OCI-M2 (cell line): Measurements from ENCODE around the gene ID1.
A peak's percentile ranks its signal among the peaks of the same experiment; 100 is the strongest.
"Not testable (repeated sequence)": the region's sequence is repeated elsewhere in the genome, so short reads cannot be mapped to it uniquely, and the experiment has no call there.

Experiments used
- DNase-seq: peaks from one replicate; lab custom pipeline; 2025; ENCODE audit not compliant: unreplicated experiment; lab: John Stamatoyannopoulos, UW

Gene ID1

DNA sequence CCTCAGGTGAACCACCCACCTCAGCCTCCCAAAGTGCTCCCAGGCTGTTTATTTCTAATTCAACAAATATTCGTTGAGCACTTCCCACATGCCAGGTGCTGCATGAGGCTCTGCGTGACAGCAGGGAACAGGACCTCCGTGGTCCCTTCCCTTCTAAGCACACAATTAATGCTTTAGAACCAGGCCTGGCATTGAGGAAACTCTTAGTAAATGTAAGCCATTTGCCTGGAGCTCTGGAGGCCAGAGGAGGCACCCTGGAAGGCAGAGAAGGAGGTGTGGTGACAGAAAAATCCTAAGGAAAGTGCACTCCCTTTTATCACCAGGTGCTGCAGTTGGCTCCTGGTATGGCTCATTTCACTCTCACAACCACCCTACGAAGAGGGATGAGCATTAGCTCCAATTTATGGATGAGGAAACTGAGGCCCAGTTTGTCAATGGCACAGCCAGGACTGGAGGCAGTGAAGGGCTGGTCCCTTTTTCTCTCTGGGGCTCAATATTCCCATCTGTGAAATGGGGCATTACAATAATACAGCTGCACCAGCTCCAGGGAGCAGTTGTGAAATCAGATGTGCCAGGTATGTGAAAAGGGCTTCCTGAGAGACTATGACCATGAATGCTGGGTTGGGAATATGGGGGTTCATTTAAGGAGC lies 8.1 kb upstream of the ID1 start:
- DNase-seq, result no peak

DNA sequence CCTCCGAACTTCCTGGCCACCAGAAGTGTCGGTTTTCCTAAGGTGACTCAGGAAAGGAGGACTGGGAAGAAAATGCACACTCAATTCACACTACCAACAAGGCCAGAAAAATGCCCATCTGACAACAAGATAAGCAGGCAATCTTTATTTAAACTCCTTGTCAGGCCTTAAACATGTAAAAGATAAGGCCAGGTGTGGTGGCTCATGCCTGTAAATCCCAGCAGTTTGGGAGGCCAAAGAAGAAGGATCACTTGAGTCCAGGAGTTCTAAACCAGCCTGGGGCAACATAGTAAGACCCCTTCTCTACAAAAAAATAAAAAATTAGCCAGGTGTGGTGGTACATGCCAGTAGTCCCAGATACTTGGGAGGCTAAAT lies 7.6 kb upstream of the ID1 start:
- DNase-seq, result no peak

DNA sequence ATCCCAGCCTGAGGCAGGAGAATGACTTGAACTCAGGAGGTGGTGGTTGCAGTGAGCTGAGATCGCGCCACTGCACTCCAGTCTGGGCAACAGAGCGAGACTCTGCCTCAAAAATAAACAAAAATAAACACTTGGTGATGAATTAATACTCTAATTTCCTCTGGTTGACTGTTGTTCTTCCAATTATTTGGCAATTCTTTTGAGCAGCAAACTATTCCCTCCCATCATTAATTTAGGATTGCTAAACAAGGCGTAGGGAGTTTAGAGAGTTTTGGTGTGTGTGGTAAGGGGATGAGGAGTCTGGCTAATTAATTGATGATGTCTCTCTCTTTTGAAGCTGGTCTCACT lies 2.7 kb upstream of the ID1 start:
- DNase-seq, result no peak

DNA sequence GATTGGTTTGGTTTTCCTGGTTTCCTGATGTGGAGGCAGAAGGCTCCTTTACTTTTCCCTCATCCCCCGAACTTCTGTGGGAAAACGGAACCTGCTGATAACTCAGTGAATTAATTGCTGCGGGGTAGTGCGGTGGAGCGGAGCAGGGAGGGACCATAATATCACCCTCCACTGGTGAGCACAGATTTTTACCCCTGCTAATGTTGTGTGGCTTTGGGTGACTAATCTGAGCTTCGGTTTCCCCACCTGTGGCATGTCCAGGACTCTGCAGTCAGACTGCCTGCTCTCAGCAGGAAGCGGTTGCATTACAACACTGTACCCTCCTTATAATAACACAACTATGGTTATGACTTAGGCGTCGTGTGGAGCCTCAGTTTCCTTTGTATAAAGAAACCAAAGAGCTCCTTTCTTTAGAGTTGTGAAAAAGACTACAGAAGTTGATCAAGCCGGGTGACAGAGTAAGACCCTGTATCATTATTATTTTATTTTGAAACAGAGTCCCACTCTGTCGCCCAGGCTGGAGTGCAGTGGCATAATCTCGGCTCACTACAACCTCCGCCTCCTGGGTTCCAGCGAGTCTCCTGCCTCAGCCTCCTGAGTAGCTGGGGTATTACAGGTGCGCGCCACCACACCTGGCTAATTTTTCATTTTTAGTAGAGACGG lies 2.2 kb upstream of the ID1 start:
- DNase-seq, result no peak

DNA sequence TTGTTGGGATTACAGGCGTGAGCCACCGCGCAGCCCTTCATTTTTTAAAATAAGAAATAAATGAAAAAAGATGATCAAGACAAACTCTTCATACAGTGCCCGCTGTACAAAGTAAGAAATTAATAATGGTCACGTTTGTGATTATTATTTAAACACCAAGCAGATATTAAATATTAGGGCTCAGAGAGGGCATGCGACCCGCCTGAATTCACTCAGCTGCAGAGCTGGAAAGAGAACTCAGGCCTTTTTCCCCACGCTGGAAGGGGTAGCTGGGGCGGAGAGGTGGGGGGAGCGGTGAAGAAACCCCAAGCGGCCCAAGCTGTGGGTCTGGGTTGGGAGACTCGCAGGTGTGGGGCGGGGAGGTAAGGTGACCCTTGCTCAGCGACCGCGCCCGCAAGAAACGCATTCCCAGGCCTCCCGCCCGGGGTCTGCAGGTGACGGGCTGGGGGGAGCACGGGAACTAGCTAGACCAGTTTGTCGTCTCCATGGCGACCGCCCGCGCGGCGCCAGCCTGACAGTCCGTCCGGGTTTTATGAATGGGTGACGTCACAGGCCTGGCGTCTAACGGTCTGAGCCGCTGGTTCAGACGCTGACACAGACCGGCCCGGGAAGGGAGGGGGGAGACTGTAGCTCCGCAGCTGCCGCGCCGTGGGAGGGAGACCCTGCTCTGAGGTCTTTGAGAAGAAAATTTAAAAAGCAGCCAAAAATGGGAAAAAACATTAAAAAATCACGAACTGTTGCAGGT lies 1.1 kb upstream of the ID1 start:
- peak; percentile 35 for DNase-seq

DNA sequence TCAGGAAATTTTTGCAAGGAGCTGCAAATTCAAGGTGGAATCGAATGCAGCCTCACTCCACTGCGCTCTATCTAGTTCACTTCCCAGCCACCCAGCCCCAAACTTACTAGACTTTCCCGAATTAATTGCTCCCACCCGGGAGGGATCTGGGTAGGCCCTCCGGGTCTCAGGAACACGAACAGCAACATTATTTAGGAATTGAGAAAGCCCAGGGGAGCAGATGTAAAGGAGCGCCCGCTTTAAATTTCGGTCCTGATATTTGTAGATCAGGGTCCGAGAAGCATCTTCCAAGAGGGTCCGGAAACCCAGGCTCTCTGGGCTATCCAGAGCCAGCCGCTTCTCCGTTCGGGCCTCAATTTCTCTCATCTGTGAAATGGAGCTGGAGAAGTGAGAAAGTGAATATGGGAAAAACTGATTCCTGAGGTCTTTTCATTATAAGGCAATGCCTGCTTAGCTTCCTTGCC lies 490 bp upstream of the ID1 start:
- DNase-seq, result no peak

DNA sequence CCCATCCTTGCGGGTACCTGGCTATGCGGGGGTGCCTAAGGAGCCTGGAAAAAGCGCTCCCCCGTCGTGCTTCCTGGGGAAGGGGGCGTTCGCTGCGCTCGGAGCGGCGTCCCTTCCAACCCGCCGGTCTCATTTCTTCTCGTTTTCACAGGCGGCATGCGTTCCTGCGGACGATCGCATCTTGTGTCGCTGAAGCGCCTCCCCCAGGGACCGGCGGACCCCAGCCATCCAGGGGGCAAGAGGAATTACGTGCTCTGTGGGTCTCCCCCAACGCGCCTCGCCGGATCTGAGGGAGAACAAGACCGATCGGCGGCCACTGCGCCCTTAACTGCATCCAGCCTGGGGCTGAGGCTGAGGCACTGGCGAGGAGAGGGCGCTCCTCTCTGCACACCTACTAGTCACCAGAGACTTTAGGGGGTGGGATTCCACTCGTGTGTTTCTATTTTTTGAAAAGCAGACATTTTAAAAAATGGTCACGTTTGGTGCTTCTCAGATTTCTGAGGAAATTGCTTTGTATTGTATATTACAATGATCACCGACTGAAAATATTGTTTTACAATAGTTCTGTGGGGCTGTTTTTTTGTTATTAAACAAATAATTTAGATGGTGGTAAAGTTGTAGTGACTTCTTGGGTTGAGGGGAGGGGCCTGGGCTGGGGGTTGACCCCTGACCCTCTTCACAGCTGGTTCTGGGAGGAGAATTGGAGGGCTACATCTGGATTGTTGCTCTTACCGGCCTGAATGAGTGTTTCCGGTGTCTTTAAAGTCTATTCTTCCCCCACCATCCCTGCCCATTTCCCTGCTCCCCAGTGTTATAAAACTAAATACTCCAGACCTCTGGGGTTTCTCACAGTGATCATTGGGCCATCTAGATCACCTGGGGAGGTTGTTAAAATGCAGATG lies 1.1 kb downstream of the ID1 start:
- no peak for DNase-seq

DNA sequence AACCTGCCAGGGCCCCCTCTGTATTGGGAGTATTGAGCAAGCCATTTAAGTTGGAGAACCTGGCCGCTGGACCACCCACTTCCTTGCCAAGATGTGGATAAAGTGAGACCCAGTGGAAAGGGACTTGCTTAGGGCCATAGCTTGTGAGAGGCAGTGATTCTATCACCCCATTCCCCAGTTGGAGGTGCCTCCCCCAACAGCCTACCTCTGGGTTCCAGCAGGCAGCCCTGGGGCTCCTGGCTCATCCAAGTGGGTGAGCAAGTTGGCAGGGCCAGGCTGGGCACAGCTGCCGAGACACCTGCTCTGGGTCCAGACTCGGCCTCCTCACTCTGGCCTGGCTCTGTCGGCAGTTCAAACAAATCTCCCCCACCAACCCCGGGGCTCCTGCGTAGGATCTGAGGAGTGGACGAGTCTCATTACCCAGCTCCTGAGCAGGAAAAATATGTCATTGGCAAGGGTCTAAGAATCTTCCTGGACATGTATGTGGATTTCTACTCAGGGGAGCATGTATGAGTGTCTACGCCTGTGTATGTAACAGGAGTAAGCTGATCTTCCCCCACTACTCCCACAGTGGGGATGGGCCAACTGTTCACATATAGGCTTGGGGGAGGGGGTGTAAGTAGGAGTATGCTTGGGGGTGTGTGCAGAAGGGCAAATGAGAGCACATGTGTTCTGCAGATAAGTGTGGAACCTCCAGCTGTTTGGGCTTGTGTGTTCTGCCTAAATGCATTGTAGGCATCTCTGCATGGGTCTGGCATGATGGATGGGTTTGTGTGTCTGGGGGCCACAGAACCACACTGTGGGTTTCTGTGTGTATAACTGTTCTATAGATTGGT lies 1.9 kb downstream of the ID1 start:
- peak; percentile 16 for DNase-seq

DNA sequence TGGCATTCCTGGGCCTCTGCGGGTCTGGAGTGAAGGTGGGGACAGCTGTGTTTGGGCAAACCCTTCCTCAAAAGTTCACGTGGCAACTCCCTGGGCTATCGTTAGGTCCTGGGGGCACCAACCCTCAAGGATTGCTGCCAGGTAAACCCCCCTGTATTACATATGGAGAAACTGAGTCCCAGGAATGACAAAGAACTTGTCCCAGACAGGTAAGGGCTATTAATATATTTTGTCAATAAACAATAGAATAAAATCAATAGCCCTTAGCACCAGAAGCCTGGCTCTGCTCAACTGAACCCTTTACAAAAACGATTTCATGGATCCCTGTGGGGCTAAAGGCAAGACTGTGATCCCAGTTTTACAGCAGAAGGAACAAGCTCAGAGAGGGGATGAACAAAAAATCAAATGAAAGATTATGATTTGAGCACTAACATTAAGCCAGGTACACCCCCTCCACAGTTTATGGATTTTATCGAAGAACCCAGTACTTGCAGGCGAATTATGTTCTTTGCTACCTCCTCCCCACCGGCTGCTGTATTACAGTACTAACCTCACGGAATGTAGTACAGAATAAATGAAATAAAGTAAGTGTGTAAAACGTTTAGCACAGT lies 2.7 kb downstream of the ID1 start:
- no peak for DNase-seq

DNA sequence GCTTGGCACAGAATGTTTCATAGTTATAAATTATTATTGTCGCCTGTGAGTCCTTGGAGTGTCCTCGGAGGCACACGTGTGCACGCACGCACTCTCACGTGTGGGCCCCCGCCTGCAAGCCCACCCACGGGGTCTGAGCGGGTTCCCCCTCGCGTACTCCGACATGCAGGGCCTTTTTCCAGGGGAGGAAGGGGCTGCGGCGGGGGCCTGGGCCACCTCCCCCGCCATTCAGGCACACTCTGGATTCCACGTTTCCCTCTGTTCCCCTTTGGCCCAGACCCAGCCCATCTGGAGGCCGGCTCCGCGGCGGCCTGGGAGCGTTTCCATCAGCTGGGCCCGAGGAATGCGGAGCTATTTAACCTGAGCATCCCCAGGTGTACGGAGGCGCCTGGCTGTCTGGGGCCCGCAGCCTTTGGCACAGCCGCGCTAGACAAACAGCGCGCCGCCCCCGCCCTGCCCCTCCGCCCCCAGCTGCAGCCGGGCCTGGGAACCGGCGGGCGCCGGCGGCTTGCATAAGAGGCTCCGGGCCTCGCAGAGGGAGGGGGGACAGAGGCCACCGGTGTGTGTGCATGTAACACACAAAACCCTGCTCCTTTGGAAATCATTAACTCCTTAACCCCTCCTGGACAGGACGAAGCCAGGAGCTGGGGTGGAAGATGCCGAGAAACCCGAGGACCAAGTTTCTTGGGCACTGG lies 3.3 kb downstream of the ID1 start:
- DNase-seq, result no peak

DNA sequence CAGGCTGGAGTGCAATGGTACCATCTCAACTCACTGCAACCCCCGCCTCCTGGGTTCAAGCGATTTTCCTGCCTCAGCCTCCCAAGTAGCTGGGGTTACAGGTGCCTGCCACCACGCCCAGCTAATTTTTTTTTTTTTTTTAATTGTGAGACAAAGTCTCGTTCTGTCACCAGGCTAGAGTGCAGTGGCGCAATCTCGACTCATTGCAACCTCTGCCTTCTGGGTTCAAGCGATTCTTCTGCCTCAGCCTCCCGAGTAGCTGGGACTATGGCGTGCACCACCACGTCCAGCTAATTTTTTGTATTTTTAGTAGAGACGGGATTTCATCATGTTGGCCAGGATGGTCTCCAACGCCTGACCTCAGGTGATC lies 7.2 kb downstream of the ID1 start:
- DNase-seq, result not testable (repeated sequence)

DNA sequence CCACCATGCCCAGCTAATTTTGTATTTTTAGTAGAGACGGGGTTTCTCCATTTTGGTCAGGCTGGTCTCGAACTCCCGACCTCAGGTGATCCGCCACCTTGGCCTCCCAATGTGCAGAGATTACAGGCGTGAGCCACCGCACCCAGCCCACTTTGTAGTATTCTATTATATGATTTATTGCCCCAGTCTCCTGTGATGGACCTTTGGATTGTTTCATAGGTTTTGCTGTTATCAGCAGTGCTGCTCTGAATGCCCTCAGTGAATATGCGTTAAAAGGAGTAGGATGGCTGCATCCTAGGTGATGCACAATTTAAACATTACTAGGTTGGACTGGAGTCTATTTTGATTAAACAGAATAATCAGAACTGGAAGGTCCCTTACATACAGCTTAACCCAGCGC lies 10.3 kb downstream of the ID1 start:
- no peak for DNase-seq

DNA sequence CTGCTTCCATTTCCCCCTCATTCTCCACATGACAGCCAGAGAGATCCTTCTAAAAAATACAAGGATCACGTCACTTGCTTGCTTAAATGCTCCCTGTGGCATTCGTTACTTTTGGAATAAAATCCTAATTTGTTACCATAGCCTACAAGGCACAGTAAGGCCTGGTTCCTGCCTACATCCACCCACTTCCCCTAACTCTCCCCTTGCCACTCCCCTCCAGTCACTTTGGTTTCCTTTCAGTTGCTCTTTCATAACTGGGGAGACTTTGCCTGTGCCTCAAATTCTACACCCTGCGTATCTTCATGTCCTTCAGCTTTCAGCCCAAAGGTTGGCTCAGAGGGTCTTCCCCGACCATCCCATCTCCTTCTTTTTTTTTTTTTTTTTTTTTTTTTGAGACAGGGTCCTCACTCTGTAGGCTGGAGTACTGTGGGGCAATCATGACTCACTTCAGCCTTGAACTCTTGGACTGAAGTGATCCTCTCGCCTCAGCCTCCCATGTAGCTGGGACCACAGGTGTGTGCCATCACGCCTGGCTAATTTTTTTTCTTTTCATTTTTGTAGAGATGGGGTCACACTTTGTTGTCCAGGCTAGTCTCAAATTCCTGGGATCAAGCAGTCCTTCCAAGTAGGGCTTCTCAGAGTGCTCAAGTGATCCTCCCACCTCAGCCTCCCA lies 12.5 kb downstream of the ID1 start:
- no peak for DNase-seq

DNA sequence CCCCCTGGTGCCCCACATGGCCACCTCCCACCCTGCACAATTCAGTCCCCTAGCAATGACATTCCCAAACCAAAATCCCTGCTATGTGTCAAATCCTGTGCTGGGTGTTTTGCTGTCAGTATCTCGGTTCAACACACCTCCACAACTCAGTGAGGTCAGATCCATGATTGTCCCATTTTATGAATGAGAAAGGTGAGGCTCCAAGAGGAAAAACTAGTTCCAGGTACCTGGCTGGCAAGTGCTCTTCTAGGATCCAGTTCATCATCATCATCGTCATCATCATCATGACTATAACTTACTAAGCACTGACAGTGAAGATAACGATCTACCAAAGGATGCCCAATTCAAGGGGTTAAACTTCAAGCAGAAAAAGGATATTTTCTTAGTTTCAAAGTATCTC lies 15.2 kb downstream of the ID1 start:
- DNase-seq, result no peak

DNA sequence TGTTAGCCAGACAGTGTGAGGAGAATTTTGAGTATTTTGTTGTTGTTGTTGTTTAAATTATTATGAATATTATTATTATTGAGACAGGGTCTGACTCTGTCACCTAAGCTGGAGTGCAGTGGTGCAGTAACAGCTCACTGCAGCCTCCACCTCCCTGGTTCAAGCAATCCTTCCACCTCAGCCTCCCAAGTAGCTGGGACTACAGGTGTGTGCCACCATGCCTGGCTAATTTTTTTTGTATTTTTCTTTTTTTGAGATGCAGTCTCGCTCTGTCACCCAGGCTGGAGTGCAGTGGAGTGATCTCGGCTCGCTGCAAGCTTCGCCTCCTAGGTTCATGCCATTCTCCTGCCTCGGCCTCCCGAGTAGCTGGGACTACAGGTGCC lies 18.0 kb downstream of the ID1 start:
- not testable (repeated sequence) for DNase-seq

DNA sequence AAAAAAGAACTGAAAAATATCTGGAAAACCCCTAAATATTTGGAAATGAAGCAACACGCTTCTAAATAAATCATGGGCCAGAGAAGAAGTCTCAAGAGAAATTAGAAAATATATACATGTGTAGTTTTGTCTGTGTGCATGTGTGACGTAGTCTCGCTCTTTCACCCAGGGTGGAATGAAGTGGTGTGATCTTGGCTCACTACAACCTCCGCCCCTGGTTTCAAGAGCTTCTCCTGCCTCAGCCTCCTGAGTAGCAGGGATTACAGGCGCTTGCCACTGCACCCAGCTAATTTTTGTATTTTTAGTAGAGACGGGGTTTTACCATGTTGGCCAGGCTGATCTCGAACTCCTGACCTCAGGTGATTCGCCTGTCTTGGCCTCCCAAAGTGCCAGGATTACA lies 21.4 kb downstream of the ID1 start:
- DNase-seq, result not testable (repeated sequence)

DNA sequence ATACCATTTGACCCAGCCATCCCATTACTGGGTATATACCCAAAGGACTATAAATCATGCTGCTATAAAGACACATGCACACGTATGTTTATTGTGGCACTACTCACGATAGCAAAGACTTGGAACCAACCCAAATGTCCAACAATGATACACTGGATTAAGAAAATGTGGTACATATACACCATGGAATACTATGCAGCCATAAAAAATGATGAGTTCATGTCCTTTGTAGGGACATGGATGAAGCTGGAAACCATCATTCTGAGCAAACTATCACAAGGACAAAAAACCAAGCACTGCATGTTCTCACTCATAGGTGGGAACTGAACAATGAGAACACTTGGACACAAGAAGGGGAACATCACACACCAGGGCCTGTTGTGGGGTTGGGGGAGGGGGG lies 23.0 kb downstream of the ID1 start:
- DNase-seq, result not testable (repeated sequence)

DNA sequence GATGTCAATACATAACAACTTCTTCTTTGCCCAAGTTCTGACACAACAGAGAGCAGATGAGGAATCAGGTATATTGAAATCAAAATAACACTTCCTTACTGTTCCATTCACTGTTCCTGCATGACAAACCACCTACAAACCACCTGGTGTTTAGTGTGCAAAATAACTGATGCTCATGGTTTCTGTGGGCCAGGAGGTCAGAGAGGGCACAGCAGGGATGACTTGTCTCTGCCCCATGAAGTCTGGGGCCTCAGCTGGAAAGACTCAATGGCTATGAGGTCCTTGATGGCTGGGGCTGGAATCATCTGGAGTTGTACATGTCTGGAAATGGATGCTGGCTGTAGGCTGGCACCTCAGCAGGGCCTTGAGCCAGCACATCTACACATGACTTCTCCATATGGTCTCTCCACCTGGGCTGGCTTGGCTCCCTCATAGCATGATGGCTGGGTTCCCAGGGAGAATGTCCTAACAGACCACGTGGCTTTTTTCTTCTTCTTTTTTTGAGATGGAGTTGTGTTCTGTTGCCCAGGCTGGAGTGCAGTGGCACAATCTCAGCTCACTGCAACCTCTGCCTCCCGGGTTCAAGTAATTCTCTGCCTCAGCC lies 25.2 kb downstream of the ID1 start:
- no peak for DNase-seq
